Sigmoid colon (tissue), 7 donors: ENCODE results near the gene TCF12. TPM values are rescaled to one million over a fixed set of nuclear protein-coding genes. Genes with fewer than 3 reads are reported as not detected.
"Not testable (repeated sequence)": the region's sequence is repeated elsewhere in the genome, so short reads cannot be mapped to it uniquely, and the experiment has no call there.

Source experiments
- DNase-seq: peaks from one replicate; pipeline ENCODE4 v3.0.0-alpha.2; 2019
- H3K27ac ChIP-seq, 4 donors: fragments of 200-600 bp; sonication (generic); one replicate each; pipeline ENCODE4 v1.5.1; 2016 to 2019; ENCODE audit warnings: mild to moderate bottlenecking in 1 of 4
- H3K27me3 ChIP-seq, 3 donors: fragments of 200-600 bp; sonication (generic); one replicate each; pipeline ENCODE4 v1.5.1; 2019; ENCODE audit warnings: mild to moderate bottlenecking in 1 of 3
- H3K36me3 ChIP-seq, 4 donors: fragments of 200-600 bp; sonication (generic); one replicate each; pipeline ENCODE4 v1.5.1; 2016 to 2019
- H3K4me1 ChIP-seq, 4 donors: fragments of 200-600 bp; sonication (generic); one replicate each; pipeline ENCODE4 v1.5.1; 2017 to 2019
- H3K4me3 ChIP-seq, 4 donors: fragments of 200-600 bp; sonication (generic); one replicate each; pipeline ENCODE4 v1.5.1; 2017 to 2019; ENCODE audit warnings: mild to moderate bottlenecking in 2 of 4, moderate library complexity in 1 of 4
- H3K9me3 ChIP-seq, 4 donors: fragments of 200-600 bp in 3 of 4; sonication (generic) in 3 of 4; one replicate each; pipeline versions ENCODE4 v1.5.1 to v1.6.1; 2013 to 2019
- CTCF ChIP-seq, 4 experiments: fragments of 450-650 bp in 3 of 4; fragments of 200-600 bp in 1 of 4; IDR thresholded peaks; one replicate each; pipeline ENCODE4 v1.5.1; 2016 to 2019; ENCODE audit warnings: antibody characterized with exemption in 4 of 4, mild to moderate bottlenecking in 3 of 4, moderate library complexity in 2 of 4
- EP300 ChIP-seq, 4 donors: sonication (generic); formaldehyde crosslinking; IDR thresholded peaks; one replicate each; pipeline ENCODE4 v1.6.1; 2017; ENCODE audit warnings: antibody characterized with exemption in 4 of 4
- POLR2A ChIP-seq, 2 donors: fragments of 450-650 bp; IDR thresholded peaks; one replicate each; pipeline ENCODE4 v1.6.1; 2016; ENCODE audit warnings: antibody characterized with exemption in 2 of 2, mild to moderate bottlenecking in 2 of 2, moderate library complexity in 2 of 2
- POLR2AphosphoS5 ChIP-seq, 4 donors: sonication (generic); formaldehyde crosslinking; IDR thresholded peaks; one replicate each; pipeline ENCODE4 v1.6.1; 2017; ENCODE audit warnings: antibody characterized with exemption in 4 of 4
- WGBS, 2 donors: extraction: QIAGEN DNeasy Blood & Tissue Kit; methylation state at CpG; one replicate each; pipeline ENCODE4 v1.1.7; 2013; 5-methylcytosine and 5-hydroxymethylcytosine counted together
- intact Hi-C: fragments of 100-400 bp; cut with DNase I; formaldehyde crosslinking; loops from one replicate; pipeline ENCODE4 v1.15.1; 2023
- polyA plus RNA-seq, 3 donors: library from polyadenylated mRNA; stranded (reverse); fragments of 200-250 nt; gene quantifications; one replicate each; pipeline ENCODE4 v1.2.3, GENCODE V29; 2013
- total RNA-seq, 4 donors: library from RNA; depleted of rRNA; stranded (reverse); fragments of >200 nt; gene quantifications; one replicate each; pipeline ENCODE4 v1.1.0, GENCODE V29; 2016
- donor health status: healthy with polysubstance abuse.
- donor health status: Bipolar disorder and iron deficiency.
- donor health status: healthy.

Gene TCF12
- total and polyA plus RNA-seq, 7 donors: 13.2 to 147 (median 77.8) TPM

- no peaks in the 10 kb centered on the region for H3K9me3 ChIP-seq
- intact Hi-C loops: no loop called here
These were observed 94.1 kb downstream of the TCF12 start for GRCh38 chr15:57012556-57012955.

DNA sequence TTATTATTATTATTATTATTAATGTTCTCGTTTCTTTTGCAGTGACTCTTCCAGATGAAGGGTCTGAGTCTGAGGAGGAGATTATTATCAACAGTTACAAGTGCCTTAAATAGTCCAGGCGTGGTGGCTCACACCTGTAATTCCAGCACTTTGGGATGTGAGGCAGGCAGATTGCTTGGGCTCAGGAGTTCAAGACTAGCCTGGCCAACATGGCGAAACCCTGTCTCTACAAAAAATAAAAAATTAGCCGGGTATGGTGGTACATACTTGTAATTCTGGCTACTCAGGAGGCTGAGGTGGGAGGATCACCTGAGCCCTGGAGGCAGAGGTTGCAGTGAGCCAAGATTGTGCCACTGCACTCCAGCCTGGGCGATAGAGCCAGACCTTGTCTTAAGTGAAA lies 96.5 kb downstream of the TCF12 start:
- peaks cover 0 to 30% (median 24%) of the 10 kb centered on the region in 4 donors for H3K4me1 ChIP-seq
- H3K27ac ChIP-seq, H3K4me3 ChIP-seq, H3K36me3 ChIP-seq, H3K9me3 ChIP-seq, DNase-seq, intact Hi-C loops, H3K27me3 ChIP-seq: not testable (repeated sequence)
- 93 to 96% methylated on average over 5 of the region's 5 CpGs for WGBS, 2 donors

More at GRCh38 chr15:57012556-57012955, 94.1 kb downstream of the TCF12 start:
- H3K27me3 ChIP-seq: no peaks in the 10 kb centered on the region
- no peak overlapping the region for H3K4me3 ChIP-seq
- 87 to 91% methylated on average over 3 of the region's 3 CpGs for WGBS, 2 donors
- TF ChIP-seq POLR2A (IDR thresholded peaks at IDR 0.05) (no peak), CTCF (IDR thresholded peaks at IDR 0.05) (no peak), POLR2AphosphoS5 (IDR thresholded peaks at IDR 0.05) (no peak), EP300 (IDR thresholded peaks at IDR 0.05) (no peak)
- no peak for DNase-seq
- peaks cover 0 to 24% (median 19%) of the 10 kb centered on the region in 4 donors for H3K4me1 ChIP-seq
- H3K27ac ChIP-seq: no peak overlapping the region
- no peaks in the 10 kb centered on the region for H3K36me3 ChIP-seq

DNA sequence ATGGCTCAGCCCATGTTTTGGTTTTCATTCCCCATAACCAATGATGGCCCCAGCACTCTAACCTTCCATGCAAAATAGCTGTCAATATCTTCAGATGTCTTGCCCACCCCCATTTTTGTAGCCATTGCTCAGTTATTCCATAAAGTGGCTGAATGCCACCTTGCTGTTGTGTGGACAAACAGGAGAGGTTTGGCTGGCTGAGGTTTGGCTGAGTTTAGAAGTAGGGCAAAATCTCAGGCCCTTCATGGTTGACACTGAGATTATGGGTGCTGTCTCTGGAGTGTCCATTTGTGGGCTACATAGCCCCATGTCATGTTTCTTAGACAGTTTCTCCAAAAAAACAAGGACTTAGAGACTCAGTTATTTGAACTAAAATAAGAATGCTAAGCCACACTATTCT lies 96.9 kb downstream of the TCF12 start:
- H3K27me3 ChIP-seq: no peaks in the 10 kb centered on the region
- H3K9me3 ChIP-seq: no peaks in the 10 kb centered on the region
- TF ChIP-seq CTCF (IDR thresholded peaks at IDR 0.05) (no peak), POLR2A (IDR thresholded peaks at IDR 0.05) (no peak), EP300 (IDR thresholded peaks at IDR 0.05) (no peak)
- no peak overlapping the region for H3K4me3 ChIP-seq
- H3K4me1 ChIP-seq: peaks cover 0 to 30% (median 23%) of the 10 kb centered on the region in 4 donors
- H3K27ac ChIP-seq: no peak overlapping the region
- intact Hi-C loops: no loop called here
- DNase-seq: no peak
- H3K36me3 ChIP-seq: no peaks in the 10 kb centered on the region

GRCh38 chr15:57015897-57016296 lies 97.5 kb downstream of the TCF12 start:
- no peak overlapping the region for H3K4me3 ChIP-seq
- no peak for DNase-seq

GRCh38 chr15:57017024-57017423 lies 98.6 kb downstream of the TCF12 start:
- H3K36me3 ChIP-seq: no peaks in the 10 kb centered on the region
- H3K9me3 ChIP-seq: no peaks in the 10 kb centered on the region
- no peak overlapping the region for H3K27ac ChIP-seq
- WGBS, 2 donors: 79 to 89% methylated on average over 3 of the region's 3 CpGs
- TF ChIP-seq CTCF (IDR thresholded peaks at IDR 0.05) (no peak), POLR2A (IDR thresholded peaks at IDR 0.05) (no peak), POLR2AphosphoS5 (IDR thresholded peaks at IDR 0.05) (no peak), EP300 (IDR thresholded peaks at IDR 0.05) (no peak)
- no peak overlapping the region for H3K4me3 ChIP-seq
- no peak for DNase-seq
- intact Hi-C loops: no loop called here
- no peaks in the 10 kb centered on the region for H3K27me3 ChIP-seq
- peaks cover 0 to 27% (median 22%) of the 10 kb centered on the region in 4 donors for H3K4me1 ChIP-seq

More at GRCh38 chr15:57015897-57016296, 97.5 kb downstream of the TCF12 start:
- H3K27me3 ChIP-seq: no peaks in the 10 kb centered on the region
- intact Hi-C loops: no loop called here
- peaks cover 0 to 27% (median 22%) of the 10 kb centered on the region in 4 donors for H3K4me1 ChIP-seq
- H3K36me3 ChIP-seq: no peaks in the 10 kb centered on the region
- no peaks in the 10 kb centered on the region for H3K9me3 ChIP-seq
- 61 to 72% methylated on average over 2 of the region's 2 CpGs for WGBS, 2 donors
- H3K27ac ChIP-seq: no peak overlapping the region
- no peak for TF ChIP-seq POLR2A (IDR thresholded peaks at IDR 0.05)
- TF ChIP-seq POLR2AphosphoS5 (IDR thresholded peaks at IDR 0.05): no peak
- no peak for TF ChIP-seq EP300 (IDR thresholded peaks at IDR 0.05)
- TF ChIP-seq CTCF (IDR thresholded peaks at IDR 0.05): no peak
